ENCODE measurements around the gene SCUBE1. TPM values are rescaled to one million over a fixed set of nuclear protein-coding genes. Genes with fewer than 3 reads are reported as not detected.

The SCUBE1 gene
- polyA plus RNA-seq, 1 experiment: not detected

- no peak for DNase-seq (ENCODE audit: low read depth)
- Histone ChIP-seq H3K27me3 (ENCODE audit: control insufficient read depth, insufficient read depth, low read length) (no peaks in the 10 kb centered on the region), H3K36me3 (ENCODE audit: control insufficient read depth, insufficient read depth, low read length) (no peaks in the 10 kb centered on the region), H3K4me3 (ENCODE audit: low read depth, low read length) (no peak overlapping the region)
- POLR2A ChIA-PET: no interaction called here
- CTCF ChIA-PET: no interaction called here
- TF ChIP-seq CTCF (IDR thresholded peaks at IDR 0.05; ENCODE audit: insufficient read depth, low read depth, low read length): no peak
Measured at GRCh38 chr22:43211941-43212433, 131.2 kb downstream of the SCUBE1 start.

GRCh38 chr22:43210631-43211515 is 132.3 kb downstream of the SCUBE1 start:
- no peak overlapping the region for H3K4me3 ChIP-seq (ENCODE audit: low read depth, low read length)
- CTCF ChIA-PET: no interaction called here
- H3K36me3 ChIP-seq (ENCODE audit: control insufficient read depth, insufficient read depth, low read length): no peaks in the 10 kb centered on the region
- POLR2A ChIA-PET: no interaction called here
- no peak for TF ChIP-seq CTCF (IDR thresholded peaks at IDR 0.05; ENCODE audit: insufficient read depth, low read depth, low read length)
- H3K27me3 ChIP-seq (ENCODE audit: control insufficient read depth, insufficient read depth, low read length): no peaks in the 10 kb centered on the region
- DNase-seq (ENCODE audit: low read depth): no peak

- CTCF ChIA-PET: no interaction called here
- Histone ChIP-seq H3K4me3 (ENCODE audit: low read depth, low read length) (no peak overlapping the region), H3K27me3 (ENCODE audit: control insufficient read depth, insufficient read depth, low read length) (no peaks in the 10 kb centered on the region; the same call in 1 of the 2 replicates), H3K36me3 (ENCODE audit: control insufficient read depth, insufficient read depth, low read length) (no peaks in the 10 kb centered on the region)
- no peak for TF ChIP-seq CTCF (IDR thresholded peaks at IDR 0.05; ENCODE audit: insufficient read depth, low read depth, low read length)
- POLR2A ChIA-PET: no interaction called here
- DNase-seq (ENCODE audit: low read depth): no peak
Measured at GRCh38 chr22:43209971-43210370, 133.2 kb downstream of the SCUBE1 start.

GRCh38 chr22:43209523-43209890 is 133.7 kb downstream of the SCUBE1 start:
- Histone ChIP-seq H3K4me3 (ENCODE audit: low read depth, low read length) (no peak overlapping the region), H3K36me3 (ENCODE audit: control insufficient read depth, insufficient read depth, low read length) (no peaks in the 10 kb centered on the region), H3K27me3 (ENCODE audit: control insufficient read depth, insufficient read depth, low read length) (no peaks in the 10 kb centered on the region; the same call in 1 of the 2 replicates)
- POLR2A ChIA-PET: no interaction called here
- CTCF ChIA-PET: no interaction called here
- no peak for DNase-seq (ENCODE audit: low read depth)
- TF ChIP-seq CTCF (IDR thresholded peaks at IDR 0.05; ENCODE audit: insufficient read depth, low read depth, low read length): no peak

GRCh38 chr22:43208703-43209522 is 134.3 kb downstream of the SCUBE1 start:
- ChIA-PET POLR2A (no interaction called here), CTCF (interaction anchor here (1.3 kb wide), 1 partner anchor 21 kb away, joined by 4 read pairs; no protein-coding TSS in a partner anchor)
- Histone ChIP-seq H3K4me3 (ENCODE audit: low read depth, low read length) (no peak overlapping the region), H3K36me3 (ENCODE audit: control insufficient read depth, insufficient read depth, low read length) (no peaks in the 10 kb centered on the region), H3K27me3 (ENCODE audit: control insufficient read depth, insufficient read depth, low read length) (no peaks in the 10 kb centered on the region; the same call in 1 of the 2 replicates)
- no peak for DNase-seq (ENCODE audit: low read depth)
- no peak for TF ChIP-seq CTCF (IDR thresholded peaks at IDR 0.05; ENCODE audit: insufficient read depth, low read depth, low read length)

Data from BJ (cell line).